Sigmoid colon (tissue), 7 donors: ENCODE results near the gene ADGRV1. TPM values are rescaled to one million over a fixed set of nuclear protein-coding genes. Genes with fewer than 3 reads are reported as not detected.
"Not testable (repeated sequence)": the region's sequence is repeated elsewhere in the genome, so short reads cannot be mapped to it uniquely, and the experiment has no call there.

Experiments used
- DNase-seq: peaks from one replicate; pipeline ENCODE4 v3.0.0-alpha.2; 2019
- H3K27ac ChIP-seq, 4 donors: fragments of 200-600 bp; sonication (generic); one replicate each; pipeline ENCODE4 v1.5.1; 2016 to 2019; ENCODE audit warnings: mild to moderate bottlenecking in 1 of 4
- H3K27me3 ChIP-seq, 3 donors: fragments of 200-600 bp; sonication (generic); one replicate each; pipeline ENCODE4 v1.5.1; 2019; ENCODE audit warnings: mild to moderate bottlenecking in 1 of 3
- H3K36me3 ChIP-seq, 4 donors: fragments of 200-600 bp; sonication (generic); one replicate each; pipeline ENCODE4 v1.5.1; 2016 to 2019
- H3K4me1 ChIP-seq, 4 donors: fragments of 200-600 bp; sonication (generic); one replicate each; pipeline ENCODE4 v1.5.1; 2017 to 2019
- H3K4me3 ChIP-seq, 4 donors: fragments of 200-600 bp; sonication (generic); one replicate each; pipeline ENCODE4 v1.5.1; 2017 to 2019; ENCODE audit warnings: mild to moderate bottlenecking in 2 of 4, moderate library complexity in 1 of 4
- H3K9me3 ChIP-seq, 4 donors: fragments of 200-600 bp in 3 of 4; sonication (generic) in 3 of 4; one replicate each; pipeline versions ENCODE4 v1.5.1 to v1.6.1; 2013 to 2019
- CTCF ChIP-seq, 4 experiments: fragments of 450-650 bp in 3 of 4; fragments of 200-600 bp in 1 of 4; IDR thresholded peaks; one replicate each; pipeline ENCODE4 v1.5.1; 2016 to 2019; ENCODE audit warnings: antibody characterized with exemption in 4 of 4, mild to moderate bottlenecking in 3 of 4, moderate library complexity in 2 of 4
- EP300 ChIP-seq, 4 donors: sonication (generic); formaldehyde crosslinking; IDR thresholded peaks; one replicate each; pipeline ENCODE4 v1.6.1; 2017; ENCODE audit warnings: antibody characterized with exemption in 4 of 4
- POLR2A ChIP-seq, 2 donors: fragments of 450-650 bp; IDR thresholded peaks; one replicate each; pipeline ENCODE4 v1.6.1; 2016; ENCODE audit warnings: antibody characterized with exemption in 2 of 2, mild to moderate bottlenecking in 2 of 2, moderate library complexity in 2 of 2
- POLR2AphosphoS5 ChIP-seq, 4 donors: sonication (generic); formaldehyde crosslinking; IDR thresholded peaks; one replicate each; pipeline ENCODE4 v1.6.1; 2017; ENCODE audit warnings: antibody characterized with exemption in 4 of 4
- WGBS, 2 donors: extraction: QIAGEN DNeasy Blood & Tissue Kit; methylation state at CpG; one replicate each; pipeline ENCODE4 v1.1.7; 2013; 5-methylcytosine and 5-hydroxymethylcytosine counted together
- intact Hi-C: fragments of 100-400 bp; cut with DNase I; formaldehyde crosslinking; loops from one replicate; pipeline ENCODE4 v1.15.1; 2023
- polyA plus RNA-seq, 3 donors: library from polyadenylated mRNA; stranded (reverse); fragments of 200-250 nt; gene quantifications; one replicate each; pipeline ENCODE4 v1.2.3, GENCODE V29; 2013
- total RNA-seq, 4 donors: library from RNA; depleted of rRNA; stranded (reverse); fragments of >200 nt; gene quantifications; one replicate each; pipeline ENCODE4 v1.1.0, GENCODE V29; 2016
- donor health status: healthy with polysubstance abuse.
- donor health status: Bipolar disorder and iron deficiency.
- donor health status: healthy.

Gene ADGRV1
- total and polyA plus RNA-seq, 7 donors, result 0.54 to 2.1 (median 0.74) TPM; not detected in 1

- H3K4me1 ChIP-seq, result no peaks in the 10 kb centered on the region
- no peaks in the 10 kb centered on the region for H3K27me3 ChIP-seq
- no peak for DNase-seq
- TF ChIP-seq CTCF (IDR thresholded peaks at IDR 0.05) (no peak), EP300 (IDR thresholded peaks at IDR 0.05) (no peak), POLR2AphosphoS5 (IDR thresholded peaks at IDR 0.05) (no peak), POLR2A (IDR thresholded peaks at IDR 0.05) (no peak)
- H3K27ac ChIP-seq, result no peak overlapping the region
- H3K36me3 ChIP-seq, result no peaks in the 10 kb centered on the region
- H3K9me3 ChIP-seq, result no peaks in the 10 kb centered on the region
- intact Hi-C loops, result no loop called here
- no peak overlapping the region for H3K4me3 ChIP-seq
- WGBS, 2 donors, result 88 to 94% methylated on average over 6 of the region's 6 CpGs
Measured at GRCh38 chr5:90657788-90658187, 99.2 kb downstream of the ADGRV1 start.

GRCh38 chr5:90658620-90659019, 100.0 kb downstream of the ADGRV1 start:
- Histone ChIP-seq H3K27me3 (no peaks in the 10 kb centered on the region), H3K4me3 (no peak overlapping the region), H3K36me3 (no peaks in the 10 kb centered on the region), H3K4me1 (no peaks in the 10 kb centered on the region), H3K27ac (no peak overlapping the region), H3K9me3 (no peaks in the 10 kb centered on the region)
- no peak for DNase-seq
- 72 to 85% methylated on average over 2 of the region's 2 CpGs for WGBS, 2 donors
- intact Hi-C loops, result no loop called here
- no peak for TF ChIP-seq CTCF (IDR thresholded peaks at IDR 0.05)
- no peak for TF ChIP-seq POLR2A (IDR thresholded peaks at IDR 0.05)
- no peak for TF ChIP-seq POLR2AphosphoS5 (IDR thresholded peaks at IDR 0.05)
- TF ChIP-seq EP300 (IDR thresholded peaks at IDR 0.05), result no peak

GRCh38 chr5:90668079-90668565, 109.5 kb downstream of the ADGRV1 start:
- H3K4me3 ChIP-seq, H3K27ac ChIP-seq, H3K9me3 ChIP-seq, H3K36me3 ChIP-seq, H3K27me3 ChIP-seq, intact Hi-C loops, DNase-seq, H3K4me1 ChIP-seq: not testable (repeated sequence)
- 44 to 74% methylated on average over 21 of the region's 21 CpGs for WGBS, 2 donors

GRCh38 chr5:90675222-90675621, 116.6 kb downstream of the ADGRV1 start:
- no peak for DNase-seq
- no peaks in the 10 kb centered on the region for H3K36me3 ChIP-seq
- no peak overlapping the region for H3K27ac ChIP-seq
- no peaks in the 10 kb centered on the region for H3K4me1 ChIP-seq
- H3K4me3 ChIP-seq, result no peak overlapping the region
- H3K27me3 ChIP-seq, result no peaks in the 10 kb centered on the region
- no peaks in the 10 kb centered on the region for H3K9me3 ChIP-seq
- intact Hi-C loops, result no loop called here
- WGBS, 2 donors, result 84 to 89% methylated on average over 8 of the region's 8 CpGs
- TF ChIP-seq CTCF (IDR thresholded peaks at IDR 0.05), result no peak
- no peak for TF ChIP-seq POLR2AphosphoS5 (IDR thresholded peaks at IDR 0.05)
- TF ChIP-seq POLR2A (IDR thresholded peaks at IDR 0.05), result no peak
- no peak for TF ChIP-seq EP300 (IDR thresholded peaks at IDR 0.05)

GRCh38 chr5:90680921-90681563, 122.4 kb downstream of the ADGRV1 start:
- no peaks in the 10 kb centered on the region for H3K27me3 ChIP-seq
- H3K4me1 ChIP-seq, result no peaks in the 10 kb centered on the region
- TF ChIP-seq POLR2A (IDR thresholded peaks at IDR 0.05), result no peak
- no peak for TF ChIP-seq EP300 (IDR thresholded peaks at IDR 0.05)
- TF ChIP-seq CTCF (IDR thresholded peaks at IDR 0.05), result no peak
- TF ChIP-seq POLR2AphosphoS5 (IDR thresholded peaks at IDR 0.05), result no peak
- H3K4me3 ChIP-seq, result no peak overlapping the region
- no peaks in the 10 kb centered on the region for H3K36me3 ChIP-seq
- 76 to 80% methylated on average over 4 of the region's 4 CpGs for WGBS, 2 donors
- no peak for DNase-seq
- intact Hi-C loops, result no loop called here
- H3K9me3 ChIP-seq, result peaks cover 0 to 3% (median 0%) of the 10 kb centered on the region in 4 donors
- no peak overlapping the region for H3K27ac ChIP-seq
